ENCODE measurements around the gene BCR. TPM values are rescaled to one million over a fixed set of nuclear protein-coding genes. Genes with fewer than 3 reads are reported as not detected.

Gene BCR
- total and polyA plus RNA-seq, 2 donors (not counting 1 experiment from before 2014, with no cell fraction given), result 30.2 to 46.4 TPM

DNA sequence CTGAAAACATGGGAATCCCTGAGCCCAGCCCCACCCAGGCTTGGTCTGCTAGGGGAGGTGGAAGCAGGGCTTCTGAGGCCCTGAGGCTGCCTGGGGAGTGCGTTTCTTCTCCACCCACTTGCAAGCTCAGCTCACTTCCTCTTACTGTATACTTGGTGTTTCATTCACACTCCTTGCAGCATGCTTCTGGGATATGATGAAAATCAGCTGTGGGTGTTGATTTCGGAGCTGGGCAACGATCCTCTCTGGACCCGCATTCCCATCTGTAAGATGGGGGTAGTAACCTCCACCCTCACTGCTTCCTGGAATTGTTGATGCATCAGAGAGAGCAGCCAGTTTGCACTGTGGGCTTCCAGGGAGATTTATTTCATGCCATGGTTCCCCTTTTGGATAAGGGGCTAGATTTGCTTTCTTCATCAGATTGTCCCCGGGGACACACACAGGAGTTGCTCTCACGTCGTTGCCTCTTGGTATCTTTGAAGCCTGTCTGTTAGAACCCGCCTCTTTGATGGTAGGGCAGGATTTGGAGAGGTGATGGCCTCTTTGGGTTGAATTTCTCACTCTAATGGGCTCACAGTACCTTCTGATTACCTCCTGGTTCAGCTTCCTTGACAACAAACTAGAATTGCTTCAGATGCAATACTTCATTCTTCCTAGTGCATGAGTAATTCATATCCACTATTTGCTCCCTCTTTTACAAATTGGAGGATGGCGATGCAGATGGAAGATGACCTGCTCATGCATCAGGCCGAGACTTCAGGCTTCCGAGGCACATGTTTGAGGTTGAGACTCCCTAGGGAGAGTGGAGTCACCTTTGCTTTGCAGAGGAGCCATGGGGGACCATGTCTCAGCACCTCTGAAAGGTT lies 40.4 kb downstream of the BCR start:
- WGBS (ENCODE audit: insufficient coverage), result 8% methylated on average over 4 of the region's 11 CpGs
- peak overlapping the region; percentile 38 to 72 for H3K27ac ChIP-seq (ENCODE audit: low read length in 2 of 2)
- H3K9me3 Mint-ChIP-seq (ENCODE audit: insufficient read depth), result no peaks in the 10 kb centered on the region
- TF ChIP-seq, protein P1, sequence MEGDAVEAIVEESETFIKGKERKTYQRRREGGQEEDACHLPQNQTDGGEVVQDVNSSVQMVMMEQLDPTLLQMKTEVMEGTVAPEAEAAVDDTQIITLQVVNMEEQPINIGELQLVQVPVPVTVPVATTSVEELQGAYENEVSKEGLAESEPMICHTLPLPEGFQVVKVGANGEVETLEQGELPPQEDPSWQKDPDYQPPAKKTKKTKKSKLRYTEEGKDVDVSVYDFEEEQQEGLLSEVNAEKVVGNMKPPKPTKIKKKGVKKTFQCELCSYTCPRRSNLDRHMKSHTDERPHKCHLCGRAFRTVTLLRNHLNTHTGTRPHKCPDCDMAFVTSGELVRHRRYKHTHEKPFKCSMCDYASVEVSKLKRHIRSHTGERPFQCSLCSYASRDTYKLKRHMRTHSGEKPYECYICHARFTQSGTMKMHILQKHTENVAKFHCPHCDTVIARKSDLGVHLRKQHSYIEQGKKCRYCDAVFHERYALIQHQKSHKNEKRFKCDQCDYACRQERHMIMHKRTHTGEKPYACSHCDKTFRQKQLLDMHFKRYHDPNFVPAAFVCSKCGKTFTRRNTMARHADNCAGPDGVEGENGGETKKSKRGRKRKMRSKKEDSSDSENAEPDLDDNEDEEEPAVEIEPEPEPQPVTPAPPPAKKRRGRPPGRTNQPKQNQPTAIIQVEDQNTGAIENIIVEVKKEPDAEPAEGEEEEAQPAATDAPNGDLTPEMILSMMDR (IDR thresholded peaks at IDR 0.05), result no peak
- TF ChIP-seq EZH2 (IDR thresholded peaks at IDR 0.05; ENCODE audit: borderline replicate concordance, insufficient read depth, low read depth, low read length, poor library complexity, severe bottlenecking), result no peak
- peaks cover 37% of the 10 kb centered on the region for H4K20me1 ChIP-seq (ENCODE audit: control insufficient read depth, insufficient read depth, low read length, poor library complexity, severe bottlenecking)
- intact Hi-C loops (cut with micrococcal nuclease), result loop anchor here (1.0 to 2.0 kb wide), 4 partner anchors 22 to 56 kb away; no protein-coding TSS in a partner anchor
- peak overlapping the region; percentile 79 for H3K4me2 ChIP-seq (replicated peaks; ENCODE audit: low read depth, low read length, poor library complexity, severe bottlenecking)
- H2AFZ ChIP-seq (ENCODE audit: insufficient read depth, low read depth, low read length, poor library complexity, severe bottlenecking), result no peak overlapping the region
- POLR2A ChIA-PET, result interaction anchor here (0.9 to 2.6 kb wide), 6 partner anchors 9 to 48 kb away, joined by 3 to 14 read pairs (median 4); partner anchors contain the start of gene BCR
- H3K27ac Mint-ChIP-seq, result peak overlapping the region; percentile 93
- H3K27me3 Mint-ChIP-seq, result no peaks in the 10 kb centered on the region
- H3K9ac ChIP-seq (ENCODE audit: low read length), result peak overlapping the region; percentile 41
- peaks cover 0 to 5% of the 10 kb centered on the region in 2 experiments for H3K36me3 ChIP-seq (replicated peaks in 1 of 2; ENCODE audit: control extremely low read depth in 1 of 2, control insufficient read depth in 1 of 2, extremely low read depth in 1 of 2, insufficient read depth in 2 of 2, low read length in 1 of 2)
- peaks cover 63 to 78% of the 10 kb centered on the region in 2 donors for H3K4me1 ChIP-seq (ENCODE audit: control insufficient read depth in 2 of 2, insufficient read depth in 2 of 2, low read length in 2 of 2)
- H3K4me3 Mint-ChIP-seq, result peak overlapping the region; percentile 84
- peaks cover 76% of the 10 kb centered on the region for H3K4me1 Mint-ChIP-seq
- DNase-seq (peak; percentile 77), ATAC-seq (ENCODE audit: low read depth) (peak; percentile 69)
- peaks cover 94% of the 10 kb centered on the region for H3K79me2 ChIP-seq (ENCODE audit: control insufficient read depth, insufficient read depth, low read length)
- H3K9me3 ChIP-seq (ENCODE audit: control extremely low read depth in 1 of 3, control insufficient read depth in 2 of 3, insufficient read depth in 1 of 3, low read length in 2 of 3), result no peaks in the 10 kb centered on the region
- no peaks in the 10 kb centered on the region for H3K27me3 ChIP-seq (replicated peaks in 1 of 4; ENCODE audit: control extremely low read depth in 1 of 4, control insufficient read depth in 3 of 4, insufficient read depth in 4 of 4, low read length in 3 of 4)
- CTCF ChIA-PET, result interaction anchor here (0.7 to 2.8 kb wide), 9 partner anchors 15 to 247 kb away, joined by 3 to 17 read pairs (median 4); no protein-coding TSS in a partner anchor
- H3K4me3 ChIP-seq (ENCODE audit: control extremely low read depth in 1 of 5, extremely low read depth in 1 of 5, insufficient read depth in 1 of 5, low read depth in 2 of 5, low read length in 4 of 5), result peak overlapping the region in 4 of 5 experiments; percentile 19 to 41 (median 36)

Data from B cell (primary cell).